Stimulated activated CD4-positive, alpha-beta T cell treated with anti-CD3 and anti-CD28 coated beads, Interleukin-4, amount 100 ng/mL, for 1 hour (primary cell): ENCODE data around the gene CWC15.
A peak's percentile ranks its signal among the peaks of the same experiment; 100 is the strongest.
"Not testable (repeated sequence)": the region's sequence is repeated elsewhere in the genome, so short reads cannot be mapped to it uniquely, and the experiment has no call there.

Experiments used
- DNase-seq: peaks from one replicate; pipeline ENCODE4 v3.0.0-alpha.2; 2020

The CWC15 gene

GRCh38 chr11:94973099-94973968, at the start of gene CWC15, which contains the start of gene KDM4D:
Gene CWC15 (minus strand): TSS chr11:94973556. CDS start chr11:94972185, 1,371 bp downstream.
Gene KDM4D (plus strand): TSS chr11:94973709. CDS start chr11:94997373, 23,664 bp downstream.
- DNase-seq: peak; percentile 94

- not testable (repeated sequence) for DNase-seq
Observed at GRCh38 chr11:95021468-95021867, 48.1 kb upstream of the CWC15 start.

GRCh38 chr11:95016139-95016538, 42.8 kb upstream of the CWC15 start:
- no peak for DNase-seq

DNA sequence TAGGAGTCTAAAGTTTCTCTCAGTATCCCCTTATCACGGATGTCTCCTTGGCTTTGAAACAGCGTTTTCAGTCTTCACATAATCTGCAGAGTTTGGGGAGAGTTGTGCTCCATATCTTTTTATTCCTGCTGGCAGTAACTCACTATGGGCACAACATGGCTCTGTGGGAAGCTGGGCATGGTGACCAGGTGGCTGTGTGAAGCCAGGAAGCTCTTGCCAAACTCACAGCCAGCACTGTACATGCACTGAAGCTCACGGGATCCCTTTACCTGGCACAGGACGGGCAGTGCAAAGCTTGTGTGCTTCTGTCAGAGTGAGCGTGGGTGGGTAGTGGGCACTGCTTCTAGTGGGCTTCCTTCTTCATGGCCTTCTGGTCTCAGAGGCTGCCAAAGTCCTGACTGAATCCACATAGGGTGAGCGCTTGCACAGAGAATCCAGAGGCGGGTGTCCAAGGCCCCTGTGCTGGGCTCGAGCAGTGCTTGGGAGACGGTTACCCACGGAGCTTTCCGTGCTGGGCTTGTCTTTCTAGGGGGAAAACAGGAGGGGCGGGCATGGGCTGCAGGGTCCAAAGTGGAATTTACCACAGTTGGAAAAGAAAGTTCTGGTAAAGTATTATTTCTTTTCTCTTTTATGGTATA, 40.9 kb upstream of the CWC15 start:
- DNase-seq: no peak

GRCh38 chr11:95011376-95011775, 38.0 kb upstream of the CWC15 start:
- no peak for DNase-seq

- no peak for DNase-seq
Observed at GRCh38 chr11:95005642-95006041, 32.3 kb upstream of the CWC15 start.

GRCh38 chr11:95003716-95004115, 30.4 kb upstream of the CWC15 start:
- DNase-seq: no peak

DNA sequence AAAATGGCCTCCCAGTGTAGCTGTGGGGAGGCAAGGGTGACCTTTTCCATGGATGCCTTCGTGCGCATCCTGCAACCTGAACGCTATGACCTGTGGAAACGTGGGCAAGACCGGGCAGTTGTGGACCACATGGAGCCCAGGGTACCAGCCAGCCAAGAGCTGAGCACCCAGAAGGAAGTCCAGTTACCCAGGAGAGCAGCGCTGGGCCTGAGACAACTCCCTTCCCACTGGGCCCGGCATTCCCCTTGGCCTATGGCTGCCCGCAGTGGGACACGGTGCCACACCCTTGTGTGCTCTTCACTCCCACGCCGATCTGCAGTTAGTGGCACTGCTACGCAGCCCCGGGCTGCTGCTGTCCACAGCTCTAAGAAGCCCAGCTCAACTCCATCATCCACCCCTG, 24.9 kb upstream of the CWC15 start:
- DNase-seq: no peak

- DNase-seq: no peak
Observed at GRCh38 chr11:94997437-94997836, 24.1 kb upstream of the CWC15 start.

- no peak for DNase-seq
Observed at GRCh38 chr11:94993400-94993943, 20.1 kb upstream of the CWC15 start.

GRCh38 chr11:94988748-94989147, 15.4 kb upstream of the CWC15 start:
- no peak for DNase-seq

DNA sequence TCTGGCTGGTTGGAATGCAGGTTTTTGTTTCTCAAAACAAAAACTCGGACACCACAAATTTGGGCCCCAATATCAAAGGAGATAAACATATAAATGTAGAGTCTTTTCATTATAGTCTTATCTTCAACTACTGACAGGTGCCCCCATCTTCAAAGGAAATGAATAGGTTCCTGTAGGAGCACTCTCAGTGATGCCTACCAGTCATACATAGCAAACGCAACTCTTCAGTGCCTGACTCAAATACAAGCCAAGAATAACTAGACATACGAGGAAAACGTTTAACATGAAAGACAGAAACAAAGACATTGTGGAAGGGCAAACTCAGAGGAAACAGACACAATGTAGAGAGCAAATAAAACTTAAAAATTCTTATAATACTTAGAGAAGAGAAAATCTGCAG, 14.0 kb upstream of the CWC15 start:
- DNase-seq: no peak

DNA sequence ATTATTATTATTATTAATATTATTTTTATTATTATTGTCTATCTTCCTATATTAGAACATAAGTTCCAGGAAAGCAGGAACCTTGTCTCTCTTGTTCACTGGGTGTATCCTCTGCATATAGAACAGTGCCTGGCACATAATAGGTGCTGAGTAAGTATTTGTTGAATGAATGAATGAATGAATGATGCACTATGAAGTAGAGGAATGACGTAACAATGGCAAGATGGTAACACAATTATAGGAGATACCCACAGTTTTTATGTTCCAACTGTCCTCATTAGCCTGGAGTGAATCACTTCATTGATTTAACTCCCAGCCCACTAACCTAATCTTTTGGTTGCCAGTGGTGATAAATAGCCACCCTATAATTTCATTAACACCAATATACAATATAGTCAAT, 2.2 kb upstream of the CWC15 start:
- no peak for DNase-seq

DNA sequence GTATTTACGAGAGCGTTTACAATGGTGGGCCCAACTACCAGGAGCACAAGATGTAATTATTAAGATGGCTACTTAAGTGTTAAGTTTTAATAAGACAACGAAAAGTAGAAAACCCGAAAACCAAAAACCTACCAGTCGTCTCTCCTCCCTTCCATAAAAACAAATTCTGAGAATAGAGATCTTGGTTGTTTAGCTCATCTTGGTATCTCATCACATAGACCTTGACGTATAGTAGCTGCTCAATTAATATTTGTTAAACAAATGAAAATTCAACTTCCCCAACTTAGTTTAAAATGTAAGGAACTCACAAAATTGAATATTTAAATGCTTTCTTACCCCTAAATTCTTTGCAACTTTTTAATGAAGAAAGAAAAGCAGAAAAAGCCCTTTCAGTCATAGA, 822 bp upstream of the CWC15 start:
- DNase-seq: no peak

GRCh38 chr11:94972700-94973098, 657 bp downstream of the CWC15 start:
- DNase-seq: no peak

DNA sequence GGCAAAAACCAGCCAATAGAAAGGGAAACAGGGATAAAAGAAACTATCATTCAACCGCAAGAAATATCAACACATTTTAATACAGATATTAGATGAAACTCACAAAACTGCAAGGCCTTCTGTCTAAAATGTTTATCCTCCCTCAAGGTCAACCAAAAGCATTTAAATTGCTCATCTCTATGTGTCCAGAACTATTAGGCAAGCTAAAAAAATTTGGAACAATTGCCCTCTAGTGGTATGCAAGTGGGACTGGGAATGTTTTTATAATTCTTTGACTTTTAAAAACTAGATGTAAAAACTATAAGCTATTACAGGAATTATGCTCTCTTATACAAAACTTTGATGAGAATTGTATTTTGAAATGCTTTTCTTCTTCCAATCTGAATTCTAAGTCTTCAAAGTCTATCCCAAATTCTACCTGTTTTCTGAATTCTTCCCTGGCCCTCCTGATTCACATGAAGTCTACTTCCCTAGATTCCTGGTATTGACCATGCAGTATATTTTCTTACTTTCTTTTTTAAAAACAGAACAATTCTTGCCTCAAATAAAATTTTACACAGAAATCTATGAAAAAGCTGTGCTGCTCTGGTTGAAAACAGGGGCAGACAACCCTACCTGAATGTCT, 4.9 kb downstream of the CWC15 start:
- DNase-seq: no peak

DNA sequence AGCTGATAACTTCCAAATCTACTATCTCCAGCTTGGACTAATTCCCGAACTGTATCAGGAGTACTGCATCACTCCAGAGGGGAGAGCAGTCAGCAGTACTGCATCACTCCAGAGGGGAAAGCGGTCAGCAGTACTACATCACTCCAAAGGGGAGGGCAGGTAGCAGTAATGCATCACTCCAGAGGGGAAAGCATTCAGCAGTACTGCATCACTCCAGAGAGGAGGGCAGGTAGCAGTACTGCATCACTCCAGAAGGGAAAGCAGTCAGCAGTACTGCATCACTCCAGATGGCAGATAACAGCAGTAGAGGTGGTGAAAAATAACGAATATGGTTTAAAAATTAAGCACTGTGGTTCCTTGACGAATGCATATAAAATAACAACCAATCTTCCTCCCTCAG, 8.4 kb downstream of the CWC15 start:
- no peak for DNase-seq

- no peak for DNase-seq
Observed at GRCh38 chr11:94961255-94961654, 12.1 kb downstream of the CWC15 start.

DNA sequence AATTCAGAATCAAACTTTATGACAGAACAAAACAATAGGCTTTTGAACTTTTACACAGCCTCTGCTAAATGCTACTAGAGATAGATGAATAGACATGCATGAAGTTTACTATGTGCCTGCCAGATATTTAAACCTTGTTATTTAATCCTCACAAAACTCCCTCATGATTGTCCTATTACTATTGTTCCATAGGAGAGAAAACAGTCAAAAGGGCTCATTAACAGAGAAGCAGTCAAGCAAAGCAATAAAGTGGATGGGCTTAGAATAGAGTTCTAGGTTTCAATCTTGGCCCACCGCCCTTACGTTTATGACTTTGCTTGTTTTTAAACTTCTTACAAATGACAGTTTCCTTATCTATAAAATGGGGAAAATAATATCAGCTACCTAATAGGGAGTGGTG, 12.9 kb downstream of the CWC15 start:
- DNase-seq: no peak

GRCh38 chr11:94959179-94959578, 14.2 kb downstream of the CWC15 start:
- no peak for DNase-seq

GRCh38 chr11:94958121-94958696, 15.1 kb downstream of the CWC15 start:
- DNase-seq: no peak

DNA sequence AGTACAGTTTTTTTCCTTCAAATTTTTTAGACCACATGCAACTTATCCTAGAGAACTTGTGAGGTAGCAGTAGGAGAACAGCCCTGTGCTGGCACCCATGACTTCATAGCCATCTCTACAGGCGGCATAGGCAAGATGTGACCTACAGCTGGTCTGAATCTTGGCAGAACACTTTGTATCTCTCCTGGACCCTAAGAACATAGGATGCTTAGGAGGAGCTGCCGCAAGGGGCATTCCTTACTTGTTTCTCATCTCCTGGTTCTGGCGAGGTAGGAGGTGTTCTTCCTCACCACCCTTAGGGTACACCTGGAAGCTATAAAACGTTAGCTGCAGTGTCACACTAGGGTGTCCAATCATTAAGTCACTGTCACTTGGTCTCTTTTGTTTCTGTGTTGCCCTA, 16.4 kb downstream of the CWC15 start:
- no peak for DNase-seq

- DNase-seq: no peak
Observed at GRCh38 chr11:94954753-94955152, 18.6 kb downstream of the CWC15 start.
